ENCODE measurements around the gene GALNT2.

GALNT2 gene

DNA sequence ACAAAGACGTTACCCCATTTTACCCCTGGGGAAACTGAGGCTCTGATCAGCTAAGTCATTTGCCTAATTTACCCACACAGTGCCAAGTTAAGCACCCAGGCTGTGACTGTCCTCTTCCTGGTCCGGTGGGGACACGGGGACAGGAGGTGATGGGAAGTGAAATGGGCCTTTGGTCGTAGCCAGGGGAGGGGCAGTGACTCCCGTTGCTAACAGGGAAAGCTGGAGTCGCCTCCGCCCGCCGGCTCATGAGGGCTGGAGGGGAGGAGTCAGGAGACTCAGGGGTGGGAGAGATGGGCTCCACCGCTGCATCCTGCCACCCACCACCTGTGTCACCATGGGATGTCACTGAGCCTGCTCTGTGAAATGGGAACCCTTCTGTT, 219.8 kb downstream of the GALNT2 start:
- DNase-seq = no peak

DNA sequence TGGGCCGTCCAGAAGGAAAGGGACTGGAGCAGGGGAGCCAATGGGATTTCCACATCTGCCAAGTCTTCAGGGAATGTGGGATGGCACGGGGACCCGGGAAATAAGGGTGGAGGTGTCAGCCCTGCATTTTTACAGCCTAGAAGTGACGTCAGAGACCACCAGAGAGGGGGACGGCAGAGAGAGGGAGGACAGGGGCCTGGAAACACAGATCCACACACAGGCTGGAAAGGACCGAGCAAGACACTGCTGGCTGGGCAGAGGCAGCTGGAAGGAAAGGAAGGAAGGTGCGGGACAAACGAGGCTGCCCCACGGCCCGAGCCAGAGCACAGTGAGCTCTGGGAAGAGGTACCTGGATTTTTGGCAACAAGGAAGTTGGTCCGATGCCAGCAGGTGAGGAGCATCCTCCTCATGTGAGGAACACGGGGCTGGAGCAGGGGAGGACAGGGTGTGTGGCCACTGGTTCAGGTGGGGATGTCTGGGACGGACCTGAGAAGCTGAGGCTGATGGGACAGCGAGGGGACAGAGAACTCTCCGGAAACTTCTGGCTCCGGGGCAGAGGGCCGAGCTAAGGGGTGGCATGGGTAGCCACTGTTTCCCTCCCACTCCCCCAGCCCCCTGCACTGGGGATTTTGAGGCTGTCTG, 220.8 kb downstream of the GALNT2 start:
- no peak for DNase-seq

DNA sequence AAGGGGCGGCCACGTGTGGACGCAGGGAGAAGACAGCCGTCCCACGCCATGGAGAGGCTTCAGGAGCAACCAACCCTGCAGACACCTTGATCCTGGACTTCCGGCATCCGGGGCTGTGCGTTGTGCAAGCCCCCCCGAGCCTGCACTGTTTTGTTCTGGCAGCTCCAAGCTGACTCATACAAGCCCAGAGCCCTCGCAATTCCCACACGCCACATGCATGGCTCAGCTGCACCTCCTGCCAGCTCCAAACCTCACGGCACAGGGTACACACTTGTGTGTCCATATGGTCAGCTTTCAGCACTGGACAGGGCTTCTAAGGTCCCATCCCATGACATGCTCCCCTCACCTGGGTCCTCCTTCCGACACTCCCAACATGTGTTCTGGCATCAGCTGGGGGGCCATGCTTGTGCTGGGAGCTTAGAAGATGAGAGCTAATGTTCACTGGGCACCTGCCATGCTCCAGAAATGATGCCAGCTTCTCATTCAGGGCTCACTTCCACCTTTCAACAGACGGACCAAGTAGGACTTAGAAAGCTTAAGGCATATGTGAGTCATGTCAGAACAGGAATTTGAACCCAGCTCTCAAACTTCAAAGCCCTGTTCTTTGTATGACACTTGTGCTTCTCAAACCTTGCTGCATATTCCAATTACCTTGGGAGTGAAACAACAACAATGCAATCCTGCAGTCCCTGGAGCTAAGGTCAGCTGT, 221.8 kb downstream of the GALNT2 start:
- DNase-seq = no peak

DNA sequence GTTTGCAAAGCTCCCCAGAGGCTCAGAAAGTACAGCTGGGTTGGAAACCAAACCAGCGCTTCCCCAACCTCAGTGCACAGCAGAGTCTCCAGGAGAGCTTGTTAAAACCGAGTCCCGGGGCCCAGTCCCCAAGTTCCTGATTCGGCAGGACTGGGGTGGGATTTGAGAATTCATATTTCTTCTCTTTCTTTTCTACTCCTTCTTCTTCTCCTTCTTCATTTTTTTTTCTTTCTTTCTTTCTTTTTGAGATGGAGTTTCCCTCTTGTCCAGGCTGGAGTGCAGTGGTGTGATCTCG, 222.3 kb downstream of the GALNT2 start:
- no peak for DNase-seq

DNA sequence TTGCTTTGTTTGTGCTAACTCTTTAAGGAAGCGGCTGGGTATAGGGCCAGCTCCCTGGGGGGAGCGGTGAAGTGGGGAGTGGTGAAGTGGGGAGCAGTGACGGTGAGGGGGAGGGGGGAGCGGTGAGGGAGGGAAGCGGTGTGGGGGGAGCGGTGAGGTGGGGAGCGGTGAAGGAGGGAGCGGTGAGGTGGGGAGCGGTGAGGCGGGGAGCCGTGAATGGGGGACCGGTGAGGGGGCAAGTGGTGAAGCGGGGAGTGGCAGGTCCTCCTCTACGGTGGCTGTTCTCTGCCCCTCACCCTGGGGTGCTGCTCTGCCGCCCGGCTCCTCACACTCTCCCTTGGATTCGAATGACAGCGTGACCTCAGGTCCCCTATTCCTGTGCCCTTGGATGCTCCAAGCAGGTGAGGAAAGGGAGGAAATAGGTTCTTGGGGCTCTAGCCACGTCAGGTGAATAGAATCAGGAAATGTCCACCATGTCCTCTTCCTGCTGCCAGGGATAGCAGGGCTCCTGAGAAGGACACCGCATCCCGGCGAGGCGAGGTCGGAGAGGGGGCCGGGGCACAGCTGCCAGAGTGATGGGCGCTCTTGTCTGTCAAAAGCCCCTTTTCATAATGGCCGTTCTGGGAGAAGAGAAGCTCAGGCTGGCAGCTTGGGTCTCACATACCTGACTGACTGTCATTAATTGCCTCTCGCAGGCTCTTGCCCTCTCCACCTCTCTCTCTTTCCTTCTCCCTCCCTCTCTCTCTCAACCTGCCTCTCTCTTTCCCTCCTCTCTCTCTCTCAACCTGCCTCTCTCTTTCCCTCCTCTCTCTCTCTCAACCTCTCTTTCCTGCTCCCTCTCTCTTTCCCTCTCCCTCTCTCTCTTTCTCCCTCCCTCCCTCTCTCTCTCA, 224.9 kb downstream of the GALNT2 start:
- no peak for DNase-seq

DNA sequence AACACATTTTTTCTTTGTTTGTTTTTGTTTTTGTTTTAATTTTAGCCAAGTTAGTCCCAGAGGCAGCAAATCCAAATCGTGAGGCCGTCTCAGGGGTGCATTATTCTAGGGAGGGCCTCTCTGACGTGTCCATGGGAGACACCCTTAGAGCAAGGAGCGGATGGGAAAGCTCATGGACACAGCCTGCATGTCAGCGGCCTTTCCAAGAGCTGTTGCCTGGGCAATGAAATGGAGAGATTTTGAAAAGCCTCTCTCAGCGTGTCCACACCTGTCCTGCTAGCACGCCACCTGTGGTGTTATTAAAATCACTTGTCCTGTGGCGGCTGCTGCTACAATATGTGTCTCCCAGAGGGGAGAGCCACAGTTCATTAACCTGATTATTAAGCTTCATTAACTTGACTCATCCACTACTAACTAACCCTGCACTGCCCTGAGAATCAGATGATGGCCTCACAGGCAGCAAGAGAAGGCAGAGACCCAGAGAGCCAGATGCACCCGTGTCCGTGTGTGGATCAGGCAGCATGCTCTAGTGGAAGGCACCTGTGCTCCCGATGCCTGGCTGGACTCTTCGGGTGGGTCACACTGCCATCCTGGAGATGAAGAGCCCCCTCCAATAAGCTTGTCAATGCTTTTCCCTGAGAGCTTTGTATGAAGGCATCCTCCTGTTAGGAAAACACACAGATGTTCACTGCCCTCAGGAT, 225.8 kb downstream of the GALNT2 start:
- DNase-seq = peak; percentile 90

DNA sequence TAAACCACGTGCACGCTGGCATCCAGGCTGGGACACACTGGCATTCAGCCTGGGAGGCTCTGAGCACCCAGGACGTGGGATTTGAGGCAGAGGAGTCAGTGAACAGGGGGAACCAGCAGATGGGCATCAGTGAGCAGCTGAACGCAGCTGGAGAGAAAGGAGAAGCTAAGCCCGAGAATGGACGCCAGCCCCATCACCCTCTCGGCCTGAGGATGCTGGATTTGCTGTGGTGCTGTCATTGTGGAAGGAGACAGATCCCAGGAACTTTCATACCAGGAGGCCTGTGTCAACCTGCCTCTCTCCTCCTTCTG, 226.3 kb downstream of the GALNT2 start:
- no peak for DNase-seq

DNA sequence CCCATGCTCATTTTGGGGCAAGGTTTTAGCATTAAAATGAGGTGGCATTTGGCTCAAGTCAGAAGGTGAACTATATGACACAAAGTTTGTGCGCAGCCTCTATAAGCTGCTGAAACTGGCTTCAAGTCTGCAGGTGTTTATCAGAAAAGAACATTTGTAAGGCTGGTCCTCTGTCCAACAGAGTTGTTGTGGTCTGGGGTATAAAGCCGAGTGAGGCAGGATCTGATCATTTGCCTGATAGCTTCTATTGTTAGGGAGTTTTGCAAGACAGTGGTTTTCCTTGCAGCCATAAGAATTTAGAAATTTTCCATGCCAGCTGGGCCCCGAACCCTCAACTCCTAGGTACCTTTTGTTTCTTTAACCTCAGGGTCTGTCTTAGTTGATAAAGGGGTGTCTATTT, 228.3 kb downstream of the GALNT2 start:
- no peak for DNase-seq

DNA sequence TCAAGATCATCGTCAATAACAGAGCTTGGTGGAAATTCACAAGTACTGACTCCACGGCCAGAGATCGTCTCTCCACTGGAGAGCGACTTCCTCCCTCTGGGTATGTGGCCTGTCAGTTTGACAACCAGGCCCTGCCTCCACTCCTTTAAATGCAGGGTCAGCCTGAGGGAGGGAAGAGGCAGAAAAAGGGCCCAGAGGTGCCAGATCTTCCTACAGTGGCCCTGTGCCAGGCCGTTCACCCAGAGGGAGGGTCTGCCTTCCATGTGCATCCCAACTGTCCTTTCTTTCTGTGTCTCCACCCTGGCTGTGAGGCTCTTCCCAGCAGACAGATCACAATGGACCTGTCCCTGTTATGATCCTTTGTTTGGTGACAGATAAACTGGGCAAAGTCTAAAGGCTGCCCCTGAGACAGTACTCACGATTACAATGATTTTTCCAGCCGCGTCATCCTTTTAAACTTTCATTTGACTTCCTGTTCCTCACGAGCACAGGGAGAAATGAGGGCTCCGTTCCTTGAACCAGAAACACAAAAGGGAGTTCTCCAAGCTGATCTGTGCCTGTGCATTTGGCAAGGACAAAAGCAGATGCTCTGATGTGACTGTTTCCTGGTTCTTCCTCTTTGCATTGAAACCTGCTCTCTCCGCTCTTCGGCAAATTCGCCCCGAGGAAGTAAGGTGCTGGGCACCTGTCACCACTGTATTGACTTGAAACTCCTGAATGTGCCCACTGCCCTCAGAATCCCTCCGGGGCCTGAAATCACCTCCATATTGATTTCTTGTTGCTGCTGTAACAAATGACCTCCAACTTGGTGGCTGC, 232.4 kb downstream of the GALNT2 start:
- DNase-seq = no peak

DNA sequence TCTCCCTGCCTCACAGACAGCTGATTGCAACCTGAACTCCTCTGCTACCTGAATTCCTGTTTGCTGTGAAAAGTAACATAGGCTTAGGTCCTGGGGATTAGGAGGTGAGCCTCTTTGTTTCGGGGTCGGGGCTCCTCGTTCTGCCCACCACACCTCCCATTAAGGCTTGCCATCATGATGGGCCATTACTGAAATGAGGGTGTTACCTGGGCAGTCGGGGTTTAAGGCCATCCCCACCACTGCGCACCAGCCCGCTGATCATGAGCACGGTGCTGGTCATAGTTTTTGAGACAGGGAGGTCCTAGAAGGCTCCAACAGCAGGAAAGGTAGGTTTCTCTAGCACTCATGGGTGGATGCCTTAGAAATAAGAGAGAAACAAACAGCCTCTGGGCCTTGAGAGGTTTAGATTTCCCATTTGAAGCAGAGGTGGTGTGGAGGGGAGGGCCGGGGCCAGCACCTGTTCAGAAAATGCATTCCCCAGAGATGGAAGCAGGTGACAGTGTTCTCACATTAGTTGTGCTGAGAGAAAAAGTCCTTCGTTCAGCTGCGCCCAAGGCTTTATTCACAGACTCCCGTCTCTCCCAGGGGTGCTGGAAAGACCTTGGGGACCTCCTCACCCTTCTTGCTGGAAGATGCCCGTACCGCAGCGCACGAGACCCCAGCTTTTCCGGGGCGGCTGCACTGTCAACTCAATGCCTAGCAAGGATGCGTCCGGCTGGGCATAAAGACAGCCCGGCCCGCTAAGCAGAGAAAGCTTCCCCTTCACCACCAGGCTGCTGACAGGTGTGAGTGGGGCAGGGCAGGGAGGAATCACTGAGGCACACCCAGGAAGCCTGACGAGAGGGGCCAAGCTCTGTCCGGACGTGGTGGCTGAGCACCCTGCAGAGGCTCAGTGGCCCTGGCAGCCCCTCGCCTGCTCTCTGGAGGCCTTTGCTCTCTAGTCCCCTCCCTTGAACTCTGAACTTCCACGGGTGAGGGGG, 233.6 kb downstream of the GALNT2 start:
- DNase-seq = no peak

DNA sequence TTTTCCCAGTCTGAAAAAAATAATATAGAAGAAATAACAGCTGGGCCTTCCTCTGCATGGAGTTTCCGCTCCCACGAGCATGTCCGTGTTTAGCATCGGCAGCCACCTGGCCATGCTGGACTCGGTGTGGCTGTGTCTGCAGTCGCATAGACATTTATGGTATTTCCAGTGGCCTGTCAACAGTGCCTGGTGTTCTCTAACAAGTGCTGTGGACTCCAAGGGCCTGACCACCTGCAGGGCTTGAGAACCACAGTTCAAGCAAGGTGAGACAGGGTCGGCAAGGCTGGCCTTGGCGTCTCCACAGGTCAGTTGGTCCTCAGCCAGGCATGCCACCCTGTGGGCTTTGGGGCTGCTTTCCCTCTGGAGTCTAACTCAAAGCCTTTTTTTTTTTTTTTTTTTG, 234.3 kb downstream of the GALNT2 start:
- no peak for DNase-seq

DNA sequence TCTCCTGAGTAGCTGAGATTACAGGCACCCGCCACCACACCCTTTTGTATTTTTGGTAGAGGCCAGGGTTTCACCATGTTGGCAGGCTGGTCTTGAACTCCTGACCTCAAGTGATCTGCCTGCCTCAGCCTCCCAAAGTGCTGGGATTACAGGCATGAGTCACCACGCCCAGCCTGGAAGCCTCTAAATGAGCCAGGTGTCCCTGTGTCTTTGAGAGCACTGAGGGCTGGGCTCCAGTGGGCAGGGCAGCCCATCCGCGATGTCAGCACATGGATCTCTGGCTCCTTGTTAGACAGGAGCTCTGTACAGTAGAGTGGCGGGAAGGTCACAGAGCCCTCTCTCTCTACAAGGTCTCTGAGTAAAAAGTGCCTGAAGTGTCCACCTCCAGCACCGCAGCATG, 234.8 kb downstream of the GALNT2 start:
- no peak for DNase-seq

DNA sequence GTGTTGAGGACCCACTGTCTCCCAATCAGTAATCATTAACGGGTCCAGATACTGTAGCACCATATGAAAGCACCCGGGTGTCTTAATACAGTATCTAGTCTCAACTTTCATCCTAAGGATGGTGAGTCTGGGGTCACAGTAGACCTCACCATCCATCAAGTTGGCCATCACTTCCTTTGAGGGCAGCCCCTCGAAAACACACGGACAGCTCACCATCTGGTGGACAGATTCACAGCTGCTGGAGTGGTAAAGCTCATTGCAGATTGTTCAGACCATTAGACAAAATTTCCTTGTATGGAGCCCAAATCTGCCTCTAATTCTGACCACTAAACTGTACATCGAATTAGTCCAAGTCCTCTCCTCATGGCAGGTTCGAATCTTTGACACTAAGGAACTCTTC, 236.0 kb downstream of the GALNT2 start:
- DNase-seq = no peak

DNA sequence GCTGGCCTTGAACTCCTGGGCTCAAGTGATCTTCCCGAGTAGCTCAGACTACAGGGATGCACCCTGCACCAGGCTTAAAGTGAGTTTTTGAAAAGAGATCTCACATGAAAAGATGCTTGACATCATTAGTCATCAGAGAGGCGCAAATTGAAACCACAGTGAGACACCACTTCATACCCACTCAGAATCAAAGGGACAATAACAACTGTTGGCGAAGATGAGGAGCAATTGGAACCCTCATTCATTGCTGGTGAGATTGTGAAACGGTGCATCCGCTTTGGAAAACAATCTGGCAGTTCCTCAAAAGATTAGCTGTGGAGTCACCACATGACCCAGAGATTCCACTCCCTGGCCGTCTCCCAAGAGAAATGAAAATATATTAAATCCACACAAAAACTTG, 236.8 kb downstream of the GALNT2 start:
- no peak for DNase-seq

DNA sequence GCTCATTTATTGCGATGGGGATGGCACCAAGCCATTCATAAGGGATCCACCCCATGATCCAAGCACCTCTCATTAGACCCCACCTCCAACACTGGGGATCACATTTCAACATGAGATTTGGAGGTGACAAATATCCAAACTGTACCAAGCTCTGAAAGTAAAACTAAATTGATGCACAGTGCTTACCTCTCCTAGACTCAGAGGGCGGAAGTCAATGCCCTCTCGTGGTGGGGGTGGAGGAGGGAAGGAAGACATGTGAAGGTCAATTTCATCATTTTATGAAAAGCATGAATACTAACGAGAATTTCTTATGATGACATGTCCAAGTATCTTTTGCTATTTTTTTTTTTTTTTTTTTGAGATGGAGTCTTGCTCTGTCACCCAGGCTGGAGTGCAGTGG, 239.1 kb downstream of the GALNT2 start:
- DNase-seq = no peak

DNA sequence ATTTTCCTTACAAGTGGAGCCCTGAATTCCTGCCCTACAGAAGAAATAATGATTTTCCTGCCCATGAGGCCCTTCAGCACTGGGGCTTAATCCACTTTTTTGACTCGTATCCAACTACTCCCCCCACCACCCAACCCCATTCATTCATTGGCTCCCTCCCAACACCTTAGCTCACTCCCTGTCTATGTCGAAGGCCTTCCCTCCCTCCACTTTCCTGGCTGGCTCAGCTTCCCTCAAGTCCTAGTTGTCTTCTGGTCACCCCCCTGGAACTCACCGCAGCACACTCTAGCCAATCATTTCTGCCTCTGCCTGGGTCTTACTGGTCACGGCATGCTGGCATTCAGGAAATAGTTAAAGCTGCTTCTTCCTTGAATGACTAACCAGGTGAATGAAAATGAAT, 240.2 kb downstream of the GALNT2 start:
- DNase-seq = no peak

DNA sequence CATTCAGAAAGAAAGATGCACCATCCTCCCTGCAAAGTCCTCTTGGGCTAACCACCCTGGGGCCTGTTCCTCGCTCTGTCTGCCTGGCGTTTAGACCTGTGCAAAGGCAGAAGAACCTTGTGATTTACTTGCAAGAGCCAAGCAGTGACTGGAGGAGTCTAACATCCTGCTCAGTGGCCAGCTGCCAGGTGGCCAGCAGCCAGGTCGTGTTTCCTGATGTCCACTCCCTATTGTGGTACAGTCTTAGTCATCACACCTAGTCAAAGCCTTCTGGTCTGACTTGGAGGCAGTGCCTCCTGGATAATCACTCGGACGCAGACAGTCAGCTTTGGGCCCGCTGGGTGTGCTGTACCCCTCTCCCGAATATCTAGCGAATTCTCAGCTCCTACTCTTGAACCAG, 241.0 kb downstream of the GALNT2 start:
- DNase-seq = peak; percentile 77

DNA sequence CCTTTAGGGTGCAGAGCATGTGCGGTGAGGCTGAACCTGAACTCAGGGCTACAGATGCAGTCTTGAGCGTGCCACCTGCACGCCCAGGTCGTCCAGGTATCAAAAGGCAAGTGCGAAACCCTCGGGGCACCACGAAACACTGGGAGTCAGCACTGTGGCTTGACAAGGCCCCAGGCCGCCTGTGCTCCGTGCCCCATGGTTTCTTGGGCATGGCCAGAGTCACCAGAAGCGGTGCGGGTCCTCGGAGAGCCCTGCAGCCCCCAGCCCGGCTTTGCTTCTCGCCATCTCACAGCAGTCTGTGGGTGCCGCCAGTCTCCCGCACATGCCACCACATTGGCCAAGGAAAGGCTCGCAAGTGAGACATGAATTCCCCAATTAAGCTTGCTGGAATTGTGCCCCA, 241.8 kb downstream of the GALNT2 start:
- DNase-seq = no peak

DNA sequence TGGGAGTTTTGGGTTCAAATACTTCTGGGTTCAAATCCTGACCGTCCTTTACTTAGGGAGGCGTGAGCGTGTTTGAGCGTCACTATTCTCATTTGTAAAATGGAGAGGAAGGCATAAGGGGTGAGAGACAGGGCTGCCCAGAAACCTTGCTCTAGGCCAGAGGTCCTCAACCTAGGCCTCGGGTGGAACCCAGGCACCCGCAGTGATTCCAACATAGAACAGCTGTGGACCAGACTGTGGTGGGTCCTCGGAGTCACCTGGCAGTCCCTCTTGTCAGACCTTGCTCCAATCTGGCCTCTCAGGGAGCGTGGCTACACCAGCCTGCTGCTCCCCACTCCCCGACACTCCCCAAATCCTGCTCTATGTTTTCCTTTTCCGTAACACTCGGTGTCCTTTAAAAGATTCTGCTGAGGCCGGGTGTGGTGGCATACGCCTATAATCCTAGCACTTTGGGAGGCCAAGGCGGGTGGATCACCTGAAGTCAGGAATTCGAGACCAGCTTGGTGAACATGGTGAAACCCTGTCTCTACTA, 242.7 kb downstream of the GALNT2 start:
- no peak for DNase-seq

DNA sequence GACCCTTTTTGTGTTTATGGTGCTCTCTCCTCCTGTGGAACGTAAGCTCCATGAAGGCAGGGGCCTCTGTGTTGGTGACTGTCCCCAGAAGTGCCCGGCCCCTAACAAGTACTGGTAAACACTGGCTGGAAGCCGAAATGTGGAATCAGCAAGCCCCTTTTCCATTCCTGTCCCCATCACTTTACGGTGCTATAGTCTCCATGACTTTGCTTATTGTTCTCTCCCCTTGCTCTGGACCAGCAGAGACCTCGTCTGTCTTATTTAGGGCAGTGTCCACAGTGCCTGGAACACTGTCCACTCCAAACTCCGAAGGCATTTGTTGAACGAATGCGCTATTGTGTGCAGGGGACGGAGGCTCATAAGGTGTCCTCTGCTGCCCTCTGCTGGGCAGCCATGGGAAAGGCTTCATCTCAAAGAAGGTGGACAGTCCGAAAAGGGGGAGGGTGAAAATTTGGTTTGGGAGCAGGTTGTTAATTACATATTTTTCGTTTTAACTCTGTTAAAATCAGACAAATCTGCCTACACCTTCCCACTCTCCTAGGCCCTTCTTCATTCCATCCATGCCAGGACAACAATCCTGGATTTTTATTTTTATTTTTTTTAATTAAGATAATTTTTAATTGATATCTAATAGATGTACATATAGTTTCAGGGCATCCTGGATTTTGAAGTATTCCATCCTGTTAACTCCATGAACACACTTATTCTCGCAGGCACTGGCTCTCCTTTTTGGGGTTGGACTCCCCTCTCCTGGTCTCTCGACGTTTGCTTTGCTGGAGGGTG, 243.5 kb downstream of the GALNT2 start:
- peak; percentile 68 for DNase-seq

DNA sequence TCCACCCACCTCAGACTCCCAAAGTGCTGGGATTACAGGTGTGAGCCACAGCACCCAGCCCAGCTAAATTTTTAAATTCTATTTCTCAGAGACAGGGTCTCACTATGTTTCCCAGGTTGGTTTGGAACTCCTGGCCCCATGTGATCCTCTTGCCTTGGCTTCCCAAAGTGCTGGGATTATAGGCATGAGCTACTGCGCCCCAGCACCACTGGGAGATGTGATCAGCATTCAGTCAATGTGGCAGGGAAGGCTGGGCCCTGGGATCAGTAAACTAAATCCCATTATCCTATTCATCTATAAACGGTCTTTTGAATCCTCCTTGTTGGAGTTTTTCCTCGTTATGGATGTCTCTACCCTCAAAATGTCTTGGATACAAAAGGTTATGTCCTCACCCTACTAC, 245.6 kb downstream of the GALNT2 start:
- no peak for DNase-seq
